GM12878 (cell line): ENCODE results near the gene FMNL2. TPM values are rescaled to one million over a fixed set of nuclear protein-coding genes. Genes with fewer than 3 reads are reported as not detected.

Experiments
- ATF2 ChIP-seq: IDR thresholded peaks from 2 replicates; pipeline ENCODE4 v1.6.1; 2012; ENCODE audit warnings: low read length, inconsistent platforms
- BACH1 ChIP-seq: fragments of 450-650 bp; IDR thresholded peaks from 2 replicates; pipeline ENCODE4 v1.6.1; 2017; ENCODE audit warnings: mild to moderate bottlenecking, borderline replicate concordance
- CHD1 ChIP-seq: IDR thresholded peaks from 2 replicates; pipeline ENCODE4 v1.6.1; 2012; ENCODE audit warnings: low read depth, low read length, improper control_type of control experiment
- E4F1 ChIP-seq: fragments of 450-650 bp; IDR thresholded peaks from 2 replicates; pipeline ENCODE4 v1.6.1; 2018; ENCODE audit warnings: borderline replicate concordance, mild to moderate bottlenecking; ENCODE audit not compliant: partially characterized antibody
- EP300 ChIP-seq, 2 experiments: fragments of 150-350 bp in 1 of 2; IDR thresholded peaks; 2 replicates each; pipeline ENCODE4 v1.6.1; 2011 to 2012; ENCODE audit warnings: low read depth in 2 of 2, low read length in 2 of 2, borderline replicate concordance in 1 of 2, improper control_type of control experiment in 1 of 2, inconsistent platforms in 1 of 2; ENCODE audit not compliant: control insufficient read depth in 1 of 2
- IKZF2 ChIP-seq, 2 experiments: fragments of 450-650 bp; IDR thresholded peaks; 2 replicates each; pipeline ENCODE4 v1.6.1; 2017; ENCODE audit warnings: mild to moderate bottlenecking in 2 of 2, moderate library complexity in 2 of 2
- MEF2B ChIP-seq: fragments of 450-650 bp; IDR thresholded peaks from 2 replicates; pipeline ENCODE4 v1.6.1; 2018; ENCODE audit warnings: mild to moderate bottlenecking, moderate library complexity; ENCODE audit not compliant: partially characterized antibody, poor library complexity, severe bottlenecking
- SMAD1 ChIP-seq: fragments of 450-650 bp; IDR thresholded peaks from 2 replicates; pipeline ENCODE4 v1.6.1; 2018; ENCODE audit warnings: mild to moderate bottlenecking, low read depth; ENCODE audit not compliant: partially characterized antibody
- STAT3 ChIP-seq: IDR thresholded peaks from 2 replicates; pipeline ENCODE4 v1.6.1; 2011; ENCODE audit warnings: low read depth, low read length, improper control_type of control experiment
- YBX1 ChIP-seq: fragments of 450-650 bp; IDR thresholded peaks from 2 replicates; pipeline ENCODE4 v1.6.1; 2016; ENCODE audit warnings: antibody characterized with exemption
- ZNF207 ChIP-seq: fragments of 450-650 bp; IDR thresholded peaks from 2 replicates; pipeline ENCODE4 v1.6.1; 2014; ENCODE audit warnings: antibody characterized with exemption, mild to moderate bottlenecking, borderline replicate concordance
- polyA plus RNA-seq, 11 experiments: library from polyadenylated mRNA; depleted of rRNA in 4 of 11; unstranded in 6 of 11; stranded (reverse) in 5 of 11; fragments of >200 nt; fragmentation: Nextera tagmentation in 4 of 11; fragmentation: Illumina TruSeq in 1 of 11; extraction: Ambion mirVana in 4 of 11; extraction: Trizol in 1 of 11; gene quantifications; 1 replicate in 1 of 11; 2 replicates in 10 of 11; pipeline versions ENCODE4 v1.2.1 to v1.2.3, GENCODE V29; 2011 to 2016; ENCODE audit warnings: inconsistent platforms in 2 of 11, missing spikeins in 2 of 11, low read depth in 1 of 11
- total RNA-seq, 4 experiments: library from RNA; depleted of rRNA in 3 of 4; stranded (reverse); fragments of >200 nt in 3 of 4; fragmentation: Illumina TruSeq in 1 of 4; extraction: Trizol in 1 of 4; gene quantifications; 2 replicates each; pipeline versions ENCODE4 v1.2.1 to v1.2.3, GENCODE V29; 2013 to 2021

FMNL2 gene
- total and polyA plus RNA-seq, 10 of the 15 experiments (the other 5 are each of a cell fraction or from before 2014, with no cell fraction given), result 0.13 to 9.9 (median 0.35) TPM

- TF ChIP-seq MEF2B, result peak; percentile 39
- no peak for TF ChIP-seq SMAD1
- TF ChIP-seq IKZF2 (IDR thresholded peaks at IDR 0.05), result peak in 1 of 2 experiments; percentile 48; a peak in 2 of 4 replicates
- TF ChIP-seq STAT3, result no peak
- no peak for TF ChIP-seq YBX1
- no peak for TF ChIP-seq CHD1
- TF ChIP-seq E4F1, result no peak
- TF ChIP-seq ATF2, result 0 out of 2 replicates have a peak, but pooled peaks have one; percentile 14
- TF ChIP-seq ZNF207, result no peak
- TF ChIP-seq BACH1, result no peak
- TF ChIP-seq EP300 (IDR thresholded peaks at IDR 0.05; ENCODE audit: borderline replicate concordance in 1 of 2, control insufficient read depth in 1 of 2, low read depth in 2 of 2, low read length in 2 of 2), result peak in 1 of 2 experiments; percentile 13; a peak in 1 of 4 replicates
Observed at GRCh38 chr2:152406119-152406835, 71.3 kb downstream of the FMNL2 start (continued).
